Measurements from ENCODE around the gene ZNF385B. TPM values are rescaled to one million over a fixed set of nuclear protein-coding genes. Genes with fewer than 3 reads are reported as not detected.

ZNF385B gene
- total RNA-seq, 4 donors from 2014 or later: 0.89 to 3.6 (median 1.8) TPM

DNA sequence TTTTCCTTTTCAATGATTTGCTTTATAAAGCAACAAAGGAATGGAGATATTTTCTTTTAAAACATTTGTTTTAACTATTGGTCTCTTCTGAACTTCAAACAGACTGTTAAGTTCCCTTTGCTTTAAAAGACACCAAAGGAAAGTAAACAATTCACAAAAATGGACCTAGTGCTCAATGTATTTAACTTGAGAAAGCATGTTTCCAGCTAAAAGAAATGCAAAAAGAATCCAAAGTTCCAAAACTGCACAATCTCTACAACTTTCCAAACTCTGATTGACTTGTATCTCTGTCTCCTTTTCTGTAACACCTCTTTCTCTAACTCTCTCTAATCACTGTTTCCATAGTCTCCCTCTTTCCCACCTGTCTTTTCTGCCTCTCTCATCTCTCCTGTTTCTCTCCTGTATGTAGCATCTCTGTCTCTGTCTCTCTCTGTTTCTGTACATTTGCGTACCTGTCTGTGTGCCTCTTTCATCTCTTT is 301.1 kb downstream of the ZNF385B start:
- 94% methylated on average over 1 of the region's 1 CpG for WGBS
- Histone ChIP-seq H3K4me1 (no peaks in the 10 kb centered on the region), H3K4me3 (no peak overlapping the region), H3K27ac (no peak overlapping the region), H3K9me3 (no peaks in the 10 kb centered on the region), H3K36me3 (no peaks in the 10 kb centered on the region), H3K27me3 (no peaks in the 10 kb centered on the region)
- TF ChIP-seq, protein P1, sequence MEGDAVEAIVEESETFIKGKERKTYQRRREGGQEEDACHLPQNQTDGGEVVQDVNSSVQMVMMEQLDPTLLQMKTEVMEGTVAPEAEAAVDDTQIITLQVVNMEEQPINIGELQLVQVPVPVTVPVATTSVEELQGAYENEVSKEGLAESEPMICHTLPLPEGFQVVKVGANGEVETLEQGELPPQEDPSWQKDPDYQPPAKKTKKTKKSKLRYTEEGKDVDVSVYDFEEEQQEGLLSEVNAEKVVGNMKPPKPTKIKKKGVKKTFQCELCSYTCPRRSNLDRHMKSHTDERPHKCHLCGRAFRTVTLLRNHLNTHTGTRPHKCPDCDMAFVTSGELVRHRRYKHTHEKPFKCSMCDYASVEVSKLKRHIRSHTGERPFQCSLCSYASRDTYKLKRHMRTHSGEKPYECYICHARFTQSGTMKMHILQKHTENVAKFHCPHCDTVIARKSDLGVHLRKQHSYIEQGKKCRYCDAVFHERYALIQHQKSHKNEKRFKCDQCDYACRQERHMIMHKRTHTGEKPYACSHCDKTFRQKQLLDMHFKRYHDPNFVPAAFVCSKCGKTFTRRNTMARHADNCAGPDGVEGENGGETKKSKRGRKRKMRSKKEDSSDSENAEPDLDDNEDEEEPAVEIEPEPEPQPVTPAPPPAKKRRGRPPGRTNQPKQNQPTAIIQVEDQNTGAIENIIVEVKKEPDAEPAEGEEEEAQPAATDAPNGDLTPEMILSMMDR (IDR thresholded peaks at IDR 0.05): no peak
- TF ChIP-seq EP300 (IDR thresholded peaks at IDR 0.05) (no peak), POLR2A (IDR thresholded peaks at IDR 0.05) (no peak), POLR2AphosphoS5 (IDR thresholded peaks at IDR 0.05) (no peak)
- DNase-seq (ENCODE audit: low spot score in 2 of 2): no peak

DNA sequence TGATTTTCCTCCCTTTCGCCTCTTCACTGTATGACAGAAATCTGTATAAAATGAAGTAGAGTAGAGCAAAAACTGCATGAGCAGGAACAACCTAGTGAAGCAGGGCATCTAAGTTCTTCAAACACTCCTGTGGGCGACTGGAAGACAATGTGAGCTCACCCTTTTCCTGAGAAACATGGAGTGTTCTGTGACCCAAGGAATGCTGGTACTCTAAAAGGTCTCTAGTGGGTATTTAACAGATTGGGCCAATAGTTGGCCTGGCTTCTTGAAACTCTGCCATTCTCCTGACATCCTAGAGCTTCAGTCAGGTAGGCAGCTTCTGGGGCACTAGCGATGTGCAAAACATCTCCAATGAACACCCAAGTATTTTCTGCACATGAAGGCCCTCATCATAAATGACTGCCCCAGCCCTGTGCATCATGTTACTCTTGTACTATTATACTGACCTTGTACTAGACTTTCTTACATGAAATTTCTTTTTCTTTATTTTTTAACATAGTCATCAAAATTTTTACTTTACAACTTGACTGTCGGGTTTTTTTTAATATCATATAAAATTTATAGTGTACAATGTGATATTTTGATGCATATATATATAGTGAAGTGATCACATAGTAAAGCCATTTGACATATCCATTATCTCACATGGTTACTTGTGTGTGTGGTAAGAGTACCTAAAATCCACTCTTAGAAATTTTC is 302.2 kb downstream of the ZNF385B start:
- TF ChIP-seq EP300 (IDR thresholded peaks at IDR 0.05) (no peak), POLR2AphosphoS5 (IDR thresholded peaks at IDR 0.05) (no peak)
- TF ChIP-seq, protein P1 (IDR thresholded peaks at IDR 0.05): no peak
- H3K27ac ChIP-seq: no peak overlapping the region
- no peaks in the 10 kb centered on the region for H3K9me3 ChIP-seq
- H3K27me3 ChIP-seq: no peaks in the 10 kb centered on the region
- WGBS: 94% methylated on average over 4 of the region's 4 CpGs
- H3K4me1 ChIP-seq: no peaks in the 10 kb centered on the region
- no peak for DNase-seq (ENCODE audit: low spot score in 2 of 2)
- H3K36me3 ChIP-seq: no peaks in the 10 kb centered on the region
- no peak overlapping the region for H3K4me3 ChIP-seq

DNA sequence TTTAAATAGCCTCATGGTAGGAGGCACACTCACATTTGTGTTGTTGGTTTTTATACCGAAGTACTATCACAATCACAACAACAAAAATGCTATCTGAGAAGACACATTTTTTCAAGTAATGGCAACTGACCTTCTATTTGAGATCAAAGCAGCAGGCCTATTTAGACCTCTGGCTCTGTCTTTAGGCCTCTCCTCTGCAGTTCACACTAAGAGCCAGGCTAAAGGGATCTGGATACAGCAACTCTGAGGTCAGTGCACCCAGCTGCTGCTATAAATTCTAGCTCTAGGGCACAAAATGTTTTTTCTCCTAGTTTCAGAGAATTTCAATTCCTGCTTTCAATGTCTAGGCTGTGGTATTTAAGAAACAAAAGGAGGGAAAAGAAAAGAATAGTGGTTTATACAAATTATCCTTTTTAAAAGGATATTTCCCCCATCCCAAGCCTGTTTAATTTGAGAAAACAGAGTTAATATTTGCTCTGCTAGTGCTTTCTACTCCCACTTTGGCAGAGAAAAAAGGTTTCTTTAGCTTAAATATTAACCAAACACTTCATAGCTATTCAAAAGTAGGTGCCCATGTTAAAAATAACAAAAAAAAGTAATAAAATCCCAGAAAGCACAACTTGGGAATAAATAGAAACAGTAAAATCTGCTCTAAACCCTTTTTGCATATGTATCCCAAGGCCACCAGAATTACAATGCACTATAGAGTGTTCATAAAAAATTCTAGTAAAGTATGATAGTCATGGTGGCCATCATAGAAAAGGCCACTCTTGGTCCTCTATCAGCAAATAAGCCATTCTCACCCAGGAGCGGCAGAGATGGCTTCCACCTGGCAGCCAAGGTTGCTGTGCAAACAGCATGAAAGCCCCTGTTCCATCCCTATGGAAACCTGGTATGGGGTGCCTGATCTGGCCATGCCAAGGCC is 303.1 kb downstream of the ZNF385B start:
- H3K4me1 ChIP-seq: no peaks in the 10 kb centered on the region
- WGBS: 77% methylated on average over 2 of the region's 2 CpGs
- no peaks in the 10 kb centered on the region for H3K27me3 ChIP-seq
- H3K9me3 ChIP-seq: no peaks in the 10 kb centered on the region
- H3K27ac ChIP-seq: no peak overlapping the region
- H3K4me3 ChIP-seq: no peak overlapping the region
- H3K36me3 ChIP-seq: no peaks in the 10 kb centered on the region
- no peak for TF ChIP-seq POLR2A (IDR thresholded peaks at IDR 0.05)
- no peak for TF ChIP-seq EP300 (IDR thresholded peaks at IDR 0.05)
- no peak for TF ChIP-seq POLR2AphosphoS5 (IDR thresholded peaks at IDR 0.05)
- TF ChIP-seq, protein P1 (IDR thresholded peaks at IDR 0.05): no peak
- DNase-seq (ENCODE audit: low spot score in 2 of 2): no peak

DNA sequence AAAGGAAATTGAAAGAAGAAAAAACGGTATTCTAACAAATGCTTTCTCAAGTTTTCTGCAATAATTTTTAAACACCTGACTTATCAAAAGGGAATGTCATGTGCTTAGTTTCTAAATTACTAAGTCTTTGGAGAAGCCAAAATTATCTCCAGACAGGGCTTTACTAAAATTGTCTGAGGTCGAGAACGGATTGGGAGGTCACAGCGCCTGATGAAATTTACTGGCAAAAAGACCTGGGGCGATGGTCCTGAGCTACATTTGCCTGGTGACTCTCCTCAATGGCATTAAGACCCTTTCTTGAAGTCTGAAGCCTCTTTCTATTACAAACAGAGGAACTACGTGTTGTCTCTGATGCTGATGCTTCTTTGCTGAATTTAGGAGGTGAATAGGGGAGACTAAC is 305.0 kb downstream of the ZNF385B start:
- Histone ChIP-seq H3K4me3 (no peak overlapping the region), H3K4me1 (no peaks in the 10 kb centered on the region), H3K36me3 (no peaks in the 10 kb centered on the region), H3K27me3 (no peaks in the 10 kb centered on the region), H3K9me3 (no peaks in the 10 kb centered on the region), H3K27ac (no peak overlapping the region)
- TF ChIP-seq POLR2AphosphoS5 (IDR thresholded peaks at IDR 0.05) (no peak), EP300 (IDR thresholded peaks at IDR 0.05) (no peak), POLR2A (IDR thresholded peaks at IDR 0.05) (no peak)
- TF ChIP-seq, protein P1 (IDR thresholded peaks at IDR 0.05): no peak
- DNase-seq (ENCODE audit: low spot score in 2 of 2): no peak
- 68% methylated on average over 6 of the region's 6 CpGs for WGBS
